ENCODE data around the gene HEXIM2. TPM values are rescaled to one million over a fixed set of nuclear protein-coding genes. Genes with fewer than 3 reads are reported as not detected.

The HEXIM2 gene
- total and polyA plus RNA-seq, 2 donors (not counting 1 experiment from before 2014, with no cell fraction given), result 1.9 to 18.7 TPM

DNA sequence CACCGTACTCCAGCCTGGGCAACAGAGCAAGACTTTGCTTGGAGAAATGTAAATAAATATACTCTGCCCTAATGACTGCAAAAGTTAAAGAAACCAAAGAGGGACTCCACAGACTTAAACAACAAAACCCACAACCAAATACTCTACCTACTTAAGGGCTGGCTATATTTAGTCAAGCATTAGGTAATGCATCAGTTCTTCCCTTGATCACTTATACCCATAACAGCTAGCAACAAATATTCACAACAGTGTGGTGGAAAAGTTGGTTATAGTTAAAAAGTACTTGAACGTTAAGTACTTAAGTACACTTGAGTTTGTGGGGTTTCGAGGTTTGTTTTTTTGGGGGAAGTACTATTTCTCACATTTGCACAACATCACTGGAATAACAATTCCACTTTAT lies 5.4 kb upstream of the HEXIM2 start:
- Histone ChIP-seq H3K4me1 (ENCODE audit: control insufficient read depth, extremely low read depth, insufficient read depth, low read length) (peaks cover 4% of the 10 kb centered on the region), H3K4me3 (replicated peaks in 1 of 4; ENCODE audit: control extremely low read depth in 1 of 4, insufficient read depth in 1 of 4, low read depth in 3 of 4, low read length in 4 of 4) (no peak overlapping the region), H3K79me2 (ENCODE audit: control insufficient read depth, insufficient read depth, low read length) (peaks cover 51% of the 10 kb centered on the region), H2AFZ (ENCODE audit: low read length) (no peak overlapping the region), H3K4me2 (ENCODE audit: extremely low read depth, insufficient read depth, low read length) (no peak overlapping the region), H3K9me3 (ENCODE audit: control insufficient read depth, insufficient read depth, low read depth, low read length) (no peaks in the 10 kb centered on the region), H3K9ac (ENCODE audit: insufficient read depth, low read length) (no peak overlapping the region), H3K27me3 (ENCODE audit: control insufficient read depth, insufficient read depth, low read length) (no peaks in the 10 kb centered on the region), H3K27ac (ENCODE audit: insufficient read depth, low read length) (no peak overlapping the region), H4K20me1 (ENCODE audit: control insufficient read depth, extremely low read depth, insufficient read depth, low read length) (no peaks in the 10 kb centered on the region), H3K36me3 (ENCODE audit: control insufficient read depth, insufficient read depth, low read length) (no peaks in the 10 kb centered on the region)
- TF ChIP-seq EZH2 (IDR thresholded peaks at IDR 0.05; ENCODE audit: low read length, missing control alignments), result no peak
- TF ChIP-seq CTCF (conservative IDR thresholded peaks at IDR 0.05 in 1 of 2, IDR thresholded peaks at IDR 0.05 in 1 of 2; ENCODE audit: low read depth in 1 of 2, low read length in 2 of 2), result no peak
- DNase-seq (ENCODE audit: low read depth in 2 of 2), result no peak

DNA sequence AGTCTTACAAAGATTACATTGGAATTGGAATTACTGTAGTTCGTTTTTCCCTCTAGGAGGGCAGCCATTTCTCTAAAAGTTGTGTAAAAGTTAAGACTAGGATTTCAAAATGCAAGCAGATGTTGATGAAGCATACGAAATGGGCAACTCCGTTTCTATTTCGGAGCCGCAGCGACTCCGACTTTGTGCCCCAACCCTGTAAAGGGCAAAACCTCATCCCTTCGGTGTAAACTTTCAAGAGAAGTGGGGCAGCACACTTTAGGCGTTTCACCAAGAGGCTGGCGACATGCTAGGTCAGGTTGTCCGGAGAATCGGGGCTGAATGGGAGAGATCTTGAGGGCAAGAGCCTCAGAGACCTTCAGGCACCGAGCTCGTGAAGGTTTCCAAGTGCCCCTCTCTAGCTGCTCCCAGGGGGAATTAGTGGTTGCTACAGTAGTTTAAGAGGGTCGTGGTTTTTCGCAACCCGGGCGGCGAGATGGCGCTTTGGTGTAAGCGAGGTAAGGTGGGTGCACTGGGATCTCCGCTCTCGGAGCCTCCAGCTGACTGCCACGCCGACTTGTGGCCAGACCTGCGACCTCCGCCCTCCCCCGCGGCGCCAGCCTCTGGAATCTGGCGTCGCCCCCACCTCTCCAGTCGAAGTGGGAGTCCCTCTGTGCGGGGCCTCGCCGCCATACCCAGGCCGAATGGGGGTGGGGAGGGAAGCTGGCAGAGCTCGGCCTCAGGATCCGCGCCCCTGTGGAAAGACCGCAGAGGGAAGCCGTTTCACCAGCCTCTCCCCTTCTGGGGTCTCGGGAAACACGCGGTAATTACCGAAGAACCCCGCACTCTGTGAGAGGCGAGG lies 1.0 kb upstream of the HEXIM2 start:
- Histone ChIP-seq H3K27ac (ENCODE audit: insufficient read depth, low read length) (peak overlapping the region; percentile 100), H3K9ac (ENCODE audit: insufficient read depth, low read length) (peak overlapping the region; percentile 100), H3K9me3 (ENCODE audit: control insufficient read depth, insufficient read depth, low read depth, low read length) (no peaks in the 10 kb centered on the region), H3K4me3 (replicated peaks in 1 of 4; ENCODE audit: control extremely low read depth in 1 of 4, insufficient read depth in 1 of 4, low read depth in 3 of 4, low read length in 4 of 4) (peak overlapping the region; percentile 86 to 98 (median 94)), H3K79me2 (ENCODE audit: control insufficient read depth, insufficient read depth, low read length) (peaks cover 39% of the 10 kb centered on the region), H3K4me1 (ENCODE audit: control insufficient read depth, extremely low read depth, insufficient read depth, low read length) (peaks cover 9% of the 10 kb centered on the region), H3K4me2 (ENCODE audit: extremely low read depth, insufficient read depth, low read length) (peak overlapping the region; percentile 82), H3K36me3 (ENCODE audit: control insufficient read depth, insufficient read depth, low read length) (no peaks in the 10 kb centered on the region), H4K20me1 (ENCODE audit: control insufficient read depth, extremely low read depth, insufficient read depth, low read length) (no peaks in the 10 kb centered on the region), H3K27me3 (ENCODE audit: control insufficient read depth, insufficient read depth, low read length) (no peaks in the 10 kb centered on the region), H2AFZ (ENCODE audit: low read length) (no peak overlapping the region)
- TF ChIP-seq CTCF (conservative IDR thresholded peaks at IDR 0.05 in 1 of 2, IDR thresholded peaks at IDR 0.05 in 1 of 2; ENCODE audit: low read depth in 1 of 2, low read length in 2 of 2) (peak in 1 of 2 donors; percentile 7), EZH2 (IDR thresholded peaks at IDR 0.05; ENCODE audit: low read length, missing control alignments) (no peak)
- peak; percentile 69 to 72 for DNase-seq (ENCODE audit: low read depth in 2 of 2)

- no peaks in the 10 kb centered on the region for H3K36me3 ChIP-seq (ENCODE audit: control insufficient read depth, insufficient read depth, low read length)
- H3K4me3 ChIP-seq (replicated peaks in 1 of 4; ENCODE audit: control extremely low read depth in 1 of 4, insufficient read depth in 1 of 4, low read depth in 3 of 4, low read length in 4 of 4), result peak overlapping the region; percentile 27 to 73 (median 46)
- H3K4me2 ChIP-seq (ENCODE audit: extremely low read depth, insufficient read depth, low read length), result peak overlapping the region; percentile 98
- no peak for DNase-seq (ENCODE audit: low read depth in 2 of 2)
- H3K9me3 ChIP-seq (ENCODE audit: control insufficient read depth, insufficient read depth, low read depth, low read length), result no peaks in the 10 kb centered on the region
- H4K20me1 ChIP-seq (ENCODE audit: control insufficient read depth, extremely low read depth, insufficient read depth, low read length), result no peaks in the 10 kb centered on the region
- peaks cover 9% of the 10 kb centered on the region for H3K4me1 ChIP-seq (ENCODE audit: control insufficient read depth, extremely low read depth, insufficient read depth, low read length)
- H3K9ac ChIP-seq (ENCODE audit: insufficient read depth, low read length), result no peak overlapping the region
- H2AFZ ChIP-seq (ENCODE audit: low read length), result peak overlapping the region; percentile 65
- TF ChIP-seq CTCF (conservative IDR thresholded peaks at IDR 0.05 in 1 of 2, IDR thresholded peaks at IDR 0.05 in 1 of 2; ENCODE audit: low read depth in 1 of 2, low read length in 2 of 2), result no peak
- TF ChIP-seq EZH2 (IDR thresholded peaks at IDR 0.05; ENCODE audit: low read length, missing control alignments), result no peak
- peaks cover 37% of the 10 kb centered on the region for H3K79me2 ChIP-seq (ENCODE audit: control insufficient read depth, insufficient read depth, low read length)
- peak overlapping the region; percentile 7 for H3K27ac ChIP-seq (ENCODE audit: insufficient read depth, low read length)
- no peaks in the 10 kb centered on the region for H3K27me3 ChIP-seq (ENCODE audit: control insufficient read depth, insufficient read depth, low read length)
Measured at GRCh38 chr17:45162025-45162687, 481 bp downstream of the HEXIM2 start.

Data from fibroblast of lung (primary cell).